K562 (cell line): Measurements from ENCODE around the gene ANKRD16. TPM values are rescaled to one million over a fixed set of nuclear protein-coding genes. Genes with fewer than 3 reads are reported as not detected.

Source experiments
- BRD4 ChIP-seq: fragments of 200-600 bp; sonication (generic); IDR thresholded peaks from 2 replicates; pipeline ENCODE4 v1.6.1; 2017; ENCODE audit warnings: inconsistent platforms
- CBX3 ChIP-seq, 2 experiments: IDR thresholded peaks; 1 replicate in 1 of 2; 2 replicates in 1 of 2; pipeline ENCODE4 v1.6.1; 2012; ENCODE audit warnings: inconsistent platforms in 2 of 2, low read length in 2 of 2, borderline replicate concordance in 1 of 2, control low read depth in 1 of 2
- CCNT2 ChIP-seq: IDR thresholded peaks from 2 replicates; pipeline ENCODE4 v1.6.1; 2011; ENCODE audit warnings: borderline replicate concordance, low read depth, mild to moderate bottlenecking, moderate library complexity, mixed read lengths, low read length; ENCODE audit not compliant: insufficient read length; ENCODE audit errors: extremely low read depth
- DNMT1 ChIP-seq: fragments of 450-650 bp; IDR thresholded peaks from 2 replicates; pipeline ENCODE4 v1.6.1; 2016; ENCODE audit warnings: antibody characterized with exemption, mild to moderate bottlenecking
- EP300 ChIP-seq: IDR thresholded peaks from 2 replicates; pipeline ENCODE4 v1.6.1; 2012; ENCODE audit warnings: low read length, improper control_type of control experiment
- EZH2 ChIP-seq: IDR thresholded peaks from 2 replicates; pipeline ENCODE4 v1.6.1; 2012; ENCODE audit warnings: low read depth, mild to moderate bottlenecking, inconsistent platforms, low read length, borderline replicate concordance
- FOS ChIP-seq: IDR thresholded peaks from 3 replicates; pipeline ENCODE4 v1.6.1; 2011; ENCODE audit not compliant: insufficient read length; ENCODE audit errors: extremely low read depth
- HMGN3 ChIP-seq: IDR thresholded peaks from 2 replicates; pipeline ENCODE4 v1.6.1; 2011; ENCODE audit warnings: borderline replicate concordance, low read depth, mild to moderate bottlenecking, mixed read lengths, low read length; ENCODE audit not compliant: insufficient read length; ENCODE audit errors: extremely low read depth
- HOMEZ ChIP-seq: fragments of 250-450 bp; sonication (Bioruptor Pico); IDR thresholded peaks from 2 replicates; pipeline ENCODE4 v1.4.0; 2020; ENCODE audit warnings: mild to moderate bottlenecking, moderate library complexity
- MBD2 ChIP-seq: sonication (generic); IDR thresholded peaks from 2 replicates; pipeline ENCODE4 v1.6.1; 2016; ENCODE audit warnings: low read depth, borderline replicate concordance
- MXI1 ChIP-seq: IDR thresholded peaks from 2 replicates; pipeline ENCODE4 v1.6.1; 2011; ENCODE audit warnings: low read depth, mild to moderate bottlenecking, improper control_type of control experiment, low read length
- PKNOX1 ChIP-seq: fragments of 450-650 bp; IDR thresholded peaks from 2 replicates; pipeline ENCODE4 v1.6.1; 2016
- RAD21 ChIP-seq, 2 experiments: fragments of 250-450 bp in 1 of 2; fragments of 450-650 bp in 1 of 2; sonication (Bioruptor Pico) in 1 of 2; formaldehyde crosslinking in 1 of 2; IDR thresholded peaks in 1 of 2; conservative IDR thresholded peaks in 1 of 2; 2 replicates each; pipeline versions ENCODE4 v1.4.0 to v1.8.0; 2020 to 2022; ENCODE audit warnings: mild to moderate bottlenecking in 2 of 2, moderate library complexity in 1 of 2
- SAFB2 ChIP-seq: fragments of 200-400 bp; formaldehyde crosslinking; IDR thresholded peaks from 2 replicates; pipeline ENCODE4 v1.6.1; 2018; ENCODE audit warnings: borderline replicate concordance, low read length, low read depth, moderate library complexity; ENCODE audit not compliant: severe bottlenecking
- TEAD1 ChIP-seq, 2 experiments: fragments of 450-650 bp in 1 of 2; sonication (generic) in 1 of 2; formaldehyde crosslinking; IDR thresholded peaks; 2 replicates each; pipeline versions ENCODE4 v1.4.0 to v1.8.0; 2020 to 2022; ENCODE audit warnings: mild to moderate bottlenecking in 2 of 2, missing genetic modification reagents in 1 of 2
- TOE1 ChIP-seq, 2 experiments: fragments of 450-650 bp in 1 of 2; sonication (generic) in 1 of 2; formaldehyde crosslinking in 1 of 2; IDR thresholded peaks; 2 replicates each; pipeline versions ENCODE4 v1.7.1 to v1.8.0; 2016 to 2022; ENCODE audit warnings: borderline replicate concordance in 2 of 2, mild to moderate bottlenecking in 2 of 2, antibody characterized with exemption in 1 of 2, inconsistent platforms in 1 of 2, low read depth in 1 of 2, missing genetic modification reagents in 1 of 2, moderate library complexity in 1 of 2
- TRIM24 ChIP-seq, 2 experiments: fragments of 450-650 bp; IDR thresholded peaks; 2 replicates each; pipeline ENCODE4 v1.6.1; 2016
- TSHZ1 ChIP-seq: fragments of 250-450 bp; sonication (Bioruptor Pico); IDR thresholded peaks from 2 replicates; pipeline ENCODE4 v1.4.0; 2020; ENCODE audit warnings: mild to moderate bottlenecking, moderate library complexity
- ZNF232 ChIP-seq: sonication (generic); formaldehyde crosslinking; IDR thresholded peaks from 2 replicates; pipeline ENCODE4 v1.8.0; 2022; ENCODE audit warnings: mild to moderate bottlenecking, missing genetic modification reagents
- ZNF3 ChIP-seq: fragments of 250-450 bp; sonication (Bioruptor Pico); IDR thresholded peaks from 2 replicates; pipeline ENCODE4 v1.5.0; 2021; ENCODE audit warnings: mild to moderate bottlenecking, moderate library complexity
- polyA plus RNA-seq, 8 experiments: library from polyadenylated mRNA; depleted of rRNA in 4 of 8; stranded (reverse) in 5 of 8; unstranded in 3 of 8; fragments of >200 nt; fragmentation: Nextera tagmentation in 2 of 8; fragmentation: Illumina TruSeq in 1 of 8; extraction: Ambion mirVana in 2 of 8; extraction: Trizol in 1 of 8; gene quantifications; 2 replicates each; pipeline versions ENCODE4 v1.2.1 to v1.2.3, GENCODE V29; 2011 to 2014; ENCODE audit warnings: inconsistent platforms in 1 of 8, missing spikeins in 1 of 8
- total RNA-seq, 7 experiments: library from RNA; depleted of rRNA in 6 of 7; stranded (reverse); fragments of >200 nt in 6 of 7; fragmentation: Illumina TruSeq in 2 of 7; extraction: Trizol in 2 of 7; gene quantifications; 2 replicates each; pipeline versions ENCODE4 v1.2.1 to v1.2.3, GENCODE V29; 2011 to 2021; ENCODE audit warnings: low replicate concordance in 1 of 7

Gene ANKRD16
- total and polyA plus RNA-seq, 9 of the 15 experiments (the other 6 are each of a cell fraction or from before 2014, with no cell fraction given), result 1.5 to 16.0 (median 9.5) TPM

GRCh38 chr10:5812283-5813090 is 77.2 kb downstream of the ANKRD16 start (continued):
- TF ChIP-seq HOMEZ (CRISPR knock-in tag) (no peak), TEAD1 (CRISPR knock-in tag; IDR thresholded peaks at IDR 0.05) (0 out of 4 replicates have a peak, but pooled peaks of 1 of the 2 experiments have one; percentile 19), MXI1 (no peak), TOE1 (IDR thresholded peaks at IDR 0.05; ENCODE audit: borderline replicate concordance) (no peak), TOE1 (CRISPR knock-in tag; IDR thresholded peaks at IDR 0.05; ENCODE audit: borderline replicate concordance, low read depth) (no peak), TSHZ1 (CRISPR knock-in tag) (no peak), BRD4 (peak; percentile 77; the same call in 1 of the 2 replicates), ZNF232 (CRISPR knock-in tag) (no peak), FOS (no peak), TRIM24 (IDR thresholded peaks at IDR 0.05) (no peak), CBX3 (IDR thresholded peaks at IDR 0.05; ENCODE audit: borderline replicate concordance in 1 of 2, low read length in 2 of 2) (no peak), EZH2 (no peak), DNMT1 (no peak), MBD2 (no peak), EP300 (no peak), SAFB2 (no peak), PKNOX1 (no peak), ZNF3 (CRISPR knock-in tag) (no peak), RAD21 (CRISPR knock-in tag; conservative IDR thresholded peaks at IDR 0.05 in 1 of 2, IDR thresholded peaks at IDR 0.05 in 1 of 2) (0 out of 4 replicates have a peak, but pooled peaks of 1 of the 2 experiments have one; percentile 15), CCNT2 (peak; percentile 62), HMGN3 (peak; percentile 21)
